Thymus (tissue), 11 donors: Measurements from ENCODE around the gene NEDD9. TPM values are rescaled to one million over a fixed set of nuclear protein-coding genes. Genes with fewer than 3 reads are reported as not detected.

ENCODE experiments used
- DNase-seq, 9 donors: peaks; one replicate each; pipeline ENCODE4 v3.0.0-alpha.2; 2013; ENCODE audit warnings: low spot score in 9 of 9, low read depth in 6 of 9, missing footprints in 1 of 9
- H3K27ac ChIP-seq, 2 donors: one replicate each; pipeline ENCODE4 v1.5.1; 2013; ENCODE audit warnings: control low read depth in 1 of 2, low read depth in 1 of 2, low read length in 1 of 2, mild to moderate bottlenecking in 1 of 2, moderate library complexity in 1 of 2
- H3K27me3 ChIP-seq, 2 donors: one replicate each; pipeline ENCODE4 v1.5.1; 2013; ENCODE audit warnings: low read length in 1 of 2; ENCODE audit not compliant: control insufficient read depth in 2 of 2, insufficient read depth in 1 of 2
- H3K36me3 ChIP-seq, 2 donors: one replicate each; pipeline ENCODE4 v1.5.1; 2013; ENCODE audit warnings: low read length in 1 of 2, mild to moderate bottlenecking in 1 of 2, moderate library complexity in 1 of 2; ENCODE audit not compliant: control insufficient read depth in 2 of 2, insufficient read depth in 2 of 2
- H3K4me1 ChIP-seq, 2 donors: one replicate each; pipeline ENCODE4 v1.5.1; 2013; ENCODE audit warnings: low read length in 2 of 2; ENCODE audit not compliant: control insufficient read depth in 2 of 2, insufficient read depth in 2 of 2
- H3K4me3 ChIP-seq, 2 donors: one replicate each; pipeline ENCODE4 v1.5.1; 2013; ENCODE audit warnings: low read length in 2 of 2, control low read depth in 1 of 2, mild to moderate bottlenecking in 1 of 2
- H3K9me3 ChIP-seq, 2 donors: one replicate each; pipeline ENCODE4 v1.5.1; 2013; ENCODE audit warnings: low read length in 1 of 2, mild to moderate bottlenecking in 1 of 2; ENCODE audit not compliant: control insufficient read depth in 2 of 2, insufficient read depth in 1 of 2
- WGBS: extraction: QIAGEN DNeasy Blood & Tissue Kit; methylation state at CpG from one replicate; pipeline ENCODE4 v1.1.7; 2013; 5-methylcytosine and 5-hydroxymethylcytosine counted together
- polyA plus RNA-seq: library from polyadenylated mRNA; stranded (reverse); fragments of 200-250 nt; gene quantifications from one replicate; pipeline ENCODE4 v1.2.3, GENCODE V29; 2013
- total RNA-seq: library from RNA; stranded (reverse); fragments of 120-200 nt; gene quantifications from one replicate; pipeline ENCODE4 v1.2.4, GENCODE V29; 2013
- donor health status: healthy.

Gene NEDD9
- total and polyA plus RNA-seq, 2 donors: 15.0 to 29.4 TPM

DNA sequence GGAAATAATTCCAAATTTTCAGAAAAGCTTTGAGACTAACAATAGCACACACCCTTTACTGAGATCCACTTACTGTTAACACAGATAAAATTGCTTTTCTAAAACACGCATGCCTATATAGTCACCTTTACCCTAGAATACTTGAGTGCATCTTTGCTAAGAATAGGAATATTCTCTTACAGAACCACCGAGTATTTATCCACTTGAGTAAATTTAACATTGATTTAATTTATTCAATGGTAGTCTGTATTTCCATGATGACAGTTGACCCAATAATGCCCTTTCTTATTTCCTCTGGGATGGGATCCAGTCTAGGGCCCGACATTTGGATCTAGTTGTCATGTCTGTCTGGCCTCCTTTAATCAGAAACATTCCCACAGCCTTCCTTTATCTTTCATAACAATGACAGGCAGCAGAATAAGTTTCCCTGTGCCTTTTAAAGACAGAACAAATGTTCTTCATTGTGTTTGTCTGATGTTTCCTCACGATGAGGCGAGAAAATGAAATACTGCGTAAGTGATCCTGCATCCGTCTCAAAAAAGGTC is 64.3 kb downstream of the NEDD9 start:
- Histone ChIP-seq H3K27ac (no peak overlapping the region), H3K9me3 (peaks cover 0 to 6% of the 10 kb centered on the region in 2 donors), H3K27me3 (no peaks in the 10 kb centered on the region), H3K4me1 (peaks cover 6 to 15% of the 10 kb centered on the region in 2 donors), H3K4me3 (no peak overlapping the region), H3K36me3 (no peaks in the 10 kb centered on the region)
- no peak for DNase-seq
- 83% methylated on average over 7 of the region's 7 CpGs for WGBS

DNA sequence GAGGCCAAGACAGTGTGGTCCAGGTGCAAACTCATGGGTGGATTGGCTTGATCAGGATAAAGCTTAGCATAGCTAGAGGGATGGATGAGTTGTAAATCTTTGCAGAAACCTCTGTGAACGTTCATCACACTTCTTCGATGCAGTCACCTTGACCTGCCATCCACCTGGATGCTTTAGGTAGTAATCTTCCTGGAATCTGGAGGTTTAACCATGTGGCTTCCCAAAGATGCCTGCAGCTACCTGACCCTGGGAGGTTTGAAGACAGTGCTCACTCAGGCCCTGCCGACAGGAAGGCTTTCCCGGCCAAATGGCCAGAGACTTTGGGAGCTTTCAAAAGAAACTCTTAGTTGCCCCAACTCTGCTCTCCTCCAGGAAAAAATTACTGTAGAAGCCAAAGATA is 65.5 kb downstream of the NEDD9 start:
- no peaks in the 10 kb centered on the region for H3K27me3 ChIP-seq
- H3K27ac ChIP-seq: no peak overlapping the region
- H3K36me3 ChIP-seq: no peaks in the 10 kb centered on the region
- no peak overlapping the region for H3K4me3 ChIP-seq
- DNase-seq: no peak
- H3K9me3 ChIP-seq: peaks cover 0 to 6% of the 10 kb centered on the region in 2 donors
- WGBS: 48% methylated on average over 4 of the region's 4 CpGs
- peaks cover 0 to 3% of the 10 kb centered on the region in 2 donors for H3K4me1 ChIP-seq

DNA sequence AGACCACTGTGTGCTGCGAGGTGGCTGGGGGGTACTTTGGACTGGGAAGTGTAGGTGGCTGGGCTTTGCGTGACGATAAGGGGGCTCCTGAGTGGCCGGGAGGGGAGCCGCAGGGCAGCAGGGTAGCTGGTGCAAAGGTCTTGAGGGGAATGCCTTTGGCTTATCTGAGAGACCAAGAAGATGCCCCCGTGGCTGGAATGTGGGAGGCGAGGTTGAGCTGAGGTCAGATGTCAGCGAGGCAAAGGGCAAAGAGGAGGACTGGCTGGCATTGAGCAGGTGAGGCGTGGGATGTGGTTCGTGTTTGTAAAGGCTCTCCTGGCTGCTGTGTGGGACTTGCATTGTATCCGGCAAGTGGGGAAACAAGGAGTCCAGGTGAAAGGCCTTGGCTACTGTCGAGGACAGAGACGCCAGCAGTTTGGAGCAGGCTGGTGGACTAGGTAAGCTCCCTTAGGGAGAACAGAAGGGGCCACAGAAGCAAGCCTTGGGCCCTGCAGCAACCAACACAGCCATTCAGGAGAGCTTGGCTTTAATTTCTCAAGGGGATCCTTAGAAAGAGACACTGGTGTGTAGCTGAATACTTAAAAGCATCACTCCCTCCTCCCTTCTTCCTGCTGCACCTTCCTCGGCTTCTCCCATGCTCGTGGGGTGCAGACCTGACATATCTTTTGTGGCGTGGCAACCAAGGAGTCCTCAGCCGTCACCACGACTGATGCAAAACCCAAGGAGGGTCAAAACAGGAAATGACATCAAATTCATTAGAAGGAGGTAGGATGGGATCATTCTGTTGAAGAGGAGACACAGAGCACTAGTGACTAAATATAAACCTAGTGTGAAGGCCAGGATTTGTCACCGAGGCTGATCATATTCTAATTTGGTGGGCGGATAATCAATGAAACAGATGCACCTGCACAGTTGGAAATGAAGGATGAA is 67.5 kb downstream of the NEDD9 start:
- Histone ChIP-seq H3K4me1 (no peaks in the 10 kb centered on the region), H3K27ac (no peak overlapping the region), H3K4me3 (no peak overlapping the region), H3K27me3 (no peaks in the 10 kb centered on the region), H3K9me3 (peaks cover 0 to 6% of the 10 kb centered on the region in 2 donors), H3K36me3 (no peaks in the 10 kb centered on the region)
- DNase-seq: no peak
- WGBS: 88% methylated on average over 20 of the region's 20 CpGs

DNA sequence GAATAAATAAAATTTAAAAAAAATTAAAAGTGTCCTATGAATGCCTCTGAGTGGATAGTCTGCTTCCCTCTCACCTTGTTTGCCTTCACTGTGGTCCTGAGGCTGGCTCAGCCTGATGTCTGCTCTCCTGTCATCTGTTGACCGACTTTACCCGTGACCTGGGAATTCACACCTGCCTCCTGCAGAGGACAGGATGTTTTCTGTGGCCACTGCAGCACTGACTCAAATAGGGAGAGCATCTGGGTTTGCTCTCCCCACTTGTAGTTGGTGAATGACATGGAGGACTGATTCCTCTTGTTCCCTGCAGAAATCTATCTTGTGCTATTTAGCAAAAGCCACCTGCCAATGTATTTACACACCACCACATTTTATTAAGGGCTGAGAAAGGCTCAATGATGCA is 68.5 kb downstream of the NEDD9 start:
- H3K4me3 ChIP-seq: no peak overlapping the region
- H3K4me1 ChIP-seq: no peaks in the 10 kb centered on the region
- H3K27ac ChIP-seq: no peak overlapping the region
- H3K36me3 ChIP-seq: no peaks in the 10 kb centered on the region
- H3K27me3 ChIP-seq: no peaks in the 10 kb centered on the region
- peaks cover 0 to 6% of the 10 kb centered on the region in 2 donors for H3K9me3 ChIP-seq
- 93% methylated on average over 2 of the region's 2 CpGs for WGBS
- DNase-seq: no peak

DNA sequence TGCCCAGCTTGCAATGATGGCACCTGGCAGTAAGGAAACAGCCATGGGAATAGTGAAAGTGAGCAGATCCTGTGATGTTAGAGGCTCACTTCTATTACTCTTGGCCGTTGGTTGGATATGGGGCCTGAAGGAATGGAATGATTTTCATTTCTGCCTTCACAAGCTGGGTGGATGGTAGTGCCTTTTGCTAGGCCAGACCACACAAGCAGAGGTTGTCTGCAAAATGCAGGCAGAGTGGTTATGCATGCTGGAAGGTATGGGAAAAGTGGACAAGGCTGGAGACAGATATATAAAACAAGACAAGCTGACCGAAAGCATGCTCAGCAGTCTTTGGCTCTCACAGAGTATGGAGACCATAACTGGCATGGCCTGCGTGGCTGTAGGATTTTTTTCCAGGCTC is 70.2 kb downstream of the NEDD9 start:
- Histone ChIP-seq H3K36me3 (no peaks in the 10 kb centered on the region), H3K27ac (no peak overlapping the region), H3K27me3 (no peaks in the 10 kb centered on the region), H3K4me3 (no peak overlapping the region), H3K4me1 (no peaks in the 10 kb centered on the region), H3K9me3 (peaks cover 0 to 6% of the 10 kb centered on the region in 2 donors)
- no peak for DNase-seq
- WGBS: 99% methylated on average over 3 of the region's 3 CpGs

DNA sequence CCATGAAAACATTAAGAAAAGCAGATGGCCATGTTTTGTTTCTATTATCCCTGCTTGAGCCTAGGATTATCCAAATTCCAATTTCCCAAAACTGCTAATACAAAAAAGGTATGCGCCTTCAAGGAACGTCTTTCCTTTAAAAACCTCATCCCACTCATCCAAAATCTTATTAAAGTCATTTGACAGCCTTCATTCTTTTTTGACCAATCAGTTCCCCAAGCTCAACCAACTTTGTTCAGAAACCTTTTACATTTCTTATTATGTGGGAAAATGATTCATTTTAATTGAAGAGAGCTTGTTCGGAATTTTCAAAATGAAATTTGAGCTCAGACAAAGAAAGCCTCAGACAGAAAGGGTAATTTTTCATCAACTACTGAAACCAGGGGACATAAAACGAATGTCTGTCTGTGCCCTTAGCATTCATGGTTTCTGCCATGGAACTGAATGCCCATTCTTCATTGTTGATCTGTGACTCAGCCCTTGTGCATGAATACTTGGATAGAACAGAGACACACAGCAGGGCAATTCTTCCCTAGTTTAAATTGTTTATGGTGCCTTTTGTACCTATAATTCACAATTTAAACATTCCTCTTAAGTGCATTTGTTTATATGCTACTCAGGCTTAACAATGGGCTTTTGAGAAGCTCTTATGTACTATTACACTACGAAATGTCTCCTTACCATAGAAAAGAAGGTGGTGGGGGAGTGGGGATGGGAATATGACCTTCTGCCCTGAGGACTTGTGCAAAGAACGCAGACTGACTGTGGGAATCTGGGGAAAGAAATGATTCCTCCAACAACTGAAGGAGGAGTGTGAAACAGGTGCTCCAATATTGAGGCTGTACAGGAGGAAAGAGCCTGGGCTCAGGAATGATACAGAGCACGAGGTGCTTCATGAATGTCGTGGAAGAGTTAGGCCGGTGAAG is 71.2 kb downstream of the NEDD9 start:
- no peak for DNase-seq
- Histone ChIP-seq H3K9me3 (peaks cover 0 to 6% of the 10 kb centered on the region in 2 donors), H3K27me3 (no peaks in the 10 kb centered on the region), H3K36me3 (no peaks in the 10 kb centered on the region), H3K27ac (no peak overlapping the region), H3K4me1 (no peaks in the 10 kb centered on the region), H3K4me3 (no peak overlapping the region)
- WGBS: 97% methylated on average over 9 of the region's 9 CpGs

DNA sequence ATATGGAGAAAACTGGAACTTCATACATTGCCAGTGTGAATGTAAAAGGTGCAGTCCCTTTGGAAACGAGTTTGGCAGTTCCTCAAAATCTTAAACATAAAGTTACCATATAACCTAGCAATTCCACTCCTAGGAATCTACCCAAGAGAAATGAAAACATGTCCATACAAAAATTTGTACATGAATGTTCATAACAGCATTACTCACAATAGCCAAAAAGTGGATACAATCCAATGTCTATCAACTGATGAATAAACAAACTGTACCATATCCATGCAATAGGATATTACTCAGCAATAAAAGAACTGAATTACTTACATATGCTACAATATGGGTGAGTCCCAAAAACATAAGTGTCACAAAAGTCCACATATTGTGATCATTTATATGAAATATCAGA is 72.3 kb downstream of the NEDD9 start:
- H3K9me3 ChIP-seq: peaks cover 0 to 5% of the 10 kb centered on the region in 2 donors
- WGBS: 91% methylated on average over 1 of the region's 1 CpG
- H3K27ac ChIP-seq: no peak overlapping the region
- no peaks in the 10 kb centered on the region for H3K36me3 ChIP-seq
- H3K4me3 ChIP-seq: no peak overlapping the region
- H3K4me1 ChIP-seq: no peaks in the 10 kb centered on the region
- DNase-seq: no peak
- H3K27me3 ChIP-seq: no peaks in the 10 kb centered on the region

DNA sequence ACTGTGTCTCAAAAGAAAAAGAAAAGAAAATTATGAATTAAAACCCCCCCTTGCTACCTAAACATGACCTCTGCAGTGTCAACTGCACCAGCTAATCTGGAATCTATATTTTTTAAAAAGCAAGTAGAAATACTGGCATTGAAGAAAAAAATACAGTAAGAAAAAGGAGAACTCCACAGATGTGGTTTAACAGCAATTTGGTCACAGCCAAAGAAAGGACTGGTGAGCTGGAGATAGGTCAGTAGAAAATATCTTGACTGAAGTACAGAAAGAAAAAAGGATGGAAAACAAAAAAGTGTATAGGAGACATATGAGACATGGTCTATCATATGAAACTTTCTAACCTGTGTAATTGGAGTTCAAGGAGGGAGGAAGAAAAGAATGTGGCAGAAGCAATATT is 76.9 kb downstream of the NEDD9 start:
- no peak overlapping the region for H3K4me3 ChIP-seq
- no peaks in the 10 kb centered on the region for H3K9me3 ChIP-seq
- peaks cover 0 to 4% of the 10 kb centered on the region in 2 donors for H3K4me1 ChIP-seq
- no peaks in the 10 kb centered on the region for H3K36me3 ChIP-seq
- no peaks in the 10 kb centered on the region for H3K27me3 ChIP-seq
- no peak overlapping the region for H3K27ac ChIP-seq
- DNase-seq: no peak

DNA sequence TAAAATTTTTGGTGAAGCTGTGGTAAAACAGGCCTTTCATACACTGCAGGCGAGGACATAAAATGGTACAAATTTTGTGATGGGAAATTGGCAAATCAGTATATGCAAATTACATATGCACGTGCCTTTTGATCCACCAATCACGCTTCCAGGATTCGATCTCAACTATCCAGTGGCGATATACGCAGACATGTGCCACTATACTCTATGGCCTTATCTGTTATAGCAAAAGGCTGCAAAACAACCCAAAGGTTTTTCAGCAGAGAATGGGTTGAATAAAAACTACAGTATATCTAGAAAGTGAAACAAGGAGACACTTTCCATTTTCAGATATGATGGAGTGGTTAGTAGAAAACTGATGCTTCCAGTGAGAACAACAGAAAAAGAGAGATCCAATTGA is 79.0 kb downstream of the NEDD9 start:
- Histone ChIP-seq H3K27me3 (no peaks in the 10 kb centered on the region), H3K9me3 (no peaks in the 10 kb centered on the region), H3K4me1 (peaks cover 0 to 4% of the 10 kb centered on the region in 2 donors), H3K4me3 (no peak overlapping the region), H3K27ac (no peak overlapping the region), H3K36me3 (no peaks in the 10 kb centered on the region)
- DNase-seq: no peak
- 97% methylated on average over 6 of the region's 6 CpGs for WGBS
